K562 (cell line): ENCODE results near the gene BBS5. TPM values are rescaled to one million over a fixed set of nuclear protein-coding genes. Genes with fewer than 3 reads are reported as not detected.

Experiments used
- ATAC-seq: fragments of 200-7000 bp; cut with Tn5 transposase; 3 replicates; pipeline ENCODE4 v1.9.1; 2020; ENCODE audit warnings: moderate library complexity
- BruUV-seq: library from RNA; stranded (reverse); fragments of 400-500 nt; replicated peaks from 2 replicates; lab custom pipeline; 2021; lab: Mats Ljungman, UMichigan
- CTCF ChIA-PET: fragments of 300-600 bp; formaldehyde crosslinking; extraction: SDS; loops from one replicate; lab custom pipeline; 2021; ENCODE audit warnings: low intra/inter-chr PET ratio; lab: Yijun Ruan, JAX
- POLR2A ChIA-PET: fragments of 300-600, 350-650 bp; sonication (Branson Sonifier 250); formaldehyde crosslinking; extraction: SDS; loops from one replicate; lab custom pipeline; 2021; ENCODE audit warnings: antibody characterized with exemption, inconsistent platforms; lab: Yijun Ruan, JAX
- DNase-seq, 4 experiments: peaks; one replicate each; pipeline versions ENCODE4 v3.0.0 to v3.0.0-alpha.2; 2011 to 2018; ENCODE audit warnings: low spot score in 3 of 4, mixed read lengths in 3 of 4; ENCODE audit errors: extremely low read depth in 1 of 4
- FAIRE-seq: peaks from 2 replicates; lab custom pipeline; 2011; peaks lifted over from hg19 to GRCh38; lab: Jason Lieb, UNC
- H2AFZ ChIP-seq: 2 replicates; pipeline ENCODE4 v1.6.0; 2011; ENCODE audit warnings: low read depth, low read length, control low read depth, inconsistent platforms
- H3K27ac ChIP-seq: fragments of 200-600 bp; 3 replicates; pipeline ENCODE4 v1.8.0; 2011; ENCODE audit warnings: low read depth, mild to moderate bottlenecking, control low read depth, inconsistent platforms, low read length, moderate library complexity, mixed read lengths; ENCODE audit errors: extremely low read depth
- H3K27me3 ChIP-seq, 2 experiments: fragments of 300-600 bp in 1 of 2; 2 replicates in 1 of 2; 3 replicates in 1 of 2; pipeline versions ENCODE4 v1.6.0 to v1.8.0; 2011; ENCODE audit warnings: inconsistent platforms in 2 of 2, low read length in 2 of 2, mild to moderate bottlenecking in 1 of 2, mixed read lengths in 1 of 2, moderate library complexity in 1 of 2; ENCODE audit not compliant: control insufficient read depth in 2 of 2, insufficient read depth in 2 of 2
- H3K36me3 ChIP-seq: fragments of 300-600 bp; 3 replicates; pipeline ENCODE4 v1.8.0; 2011; ENCODE audit warnings: mild to moderate bottlenecking, low read length, inconsistent platforms; ENCODE audit not compliant: control insufficient read depth, insufficient read depth
- H3K4me1 ChIP-seq, 2 experiments: fragments of 200-600 bp in 1 of 2; replicated peaks in 1 of 2; 2 replicates in 1 of 2; 3 replicates in 1 of 2; pipeline versions ENCODE4 v1.5.1 to v1.8.0; 2011; ENCODE audit warnings: inconsistent platforms in 2 of 2, low read length in 2 of 2, mild to moderate bottlenecking in 1 of 2, mixed read lengths in 1 of 2, moderate library complexity in 1 of 2; ENCODE audit not compliant: control insufficient read depth in 2 of 2, insufficient read depth in 2 of 2
- H3K4me2 ChIP-seq: 2 replicates; pipeline ENCODE4 v1.6.1; 2011; ENCODE audit warnings: low read length, control low read depth, inconsistent platforms, mixed read lengths; ENCODE audit not compliant: insufficient read depth
- H3K4me3 ChIP-seq: fragments of 200-600 bp; sonication (generic), shearing (Covaris generic); 2 replicates; pipeline ENCODE4 v1.5.1; 2016; ENCODE audit warnings: control low read depth, inconsistent platforms
- H3K79me2 ChIP-seq: fragments of 200-600 bp; 3 replicates; pipeline ENCODE4 v1.8.0; 2011; ENCODE audit warnings: low read length, inconsistent platforms; ENCODE audit not compliant: control insufficient read depth, insufficient read depth
- H3K9ac ChIP-seq, 2 experiments: 2 replicates each; pipeline versions ENCODE4 v1.6.0 to v1.6.1; 2011; ENCODE audit warnings: low read depth in 2 of 2, low read length in 2 of 2, control low read depth in 1 of 2, inconsistent platforms in 1 of 2, mild to moderate bottlenecking in 1 of 2, mixed read lengths in 1 of 2; ENCODE audit not compliant: insufficient read depth in 1 of 2
- H3K9me1 ChIP-seq: one replicate; pipeline ENCODE4 v1.6.0; 2011; ENCODE audit warnings: inconsistent platforms, mild to moderate bottlenecking, low read length, moderate library complexity; ENCODE audit not compliant: control insufficient read depth, insufficient read depth
- H3K9me3 ChIP-seq: replicated peaks from 2 replicates; pipeline ENCODE4 v1.5.1; 2011; ENCODE audit warnings: low read depth, low read length, inconsistent platforms; ENCODE audit not compliant: control insufficient read depth, insufficient read depth
- H4K20me1 ChIP-seq: replicated peaks from 2 replicates; pipeline ENCODE4 v1.6.1; 2011; ENCODE audit warnings: low read length, inconsistent platforms, mixed read lengths; ENCODE audit not compliant: control insufficient read depth, insufficient read depth
- ATF4 ChIP-seq: fragments of 450-650 bp; formaldehyde crosslinking; IDR thresholded peaks from 2 replicates; pipeline ENCODE4 v1.4.0; 2022; ENCODE audit warnings: mild to moderate bottlenecking, moderate library complexity
- CBFB ChIP-seq: sonication (generic); formaldehyde crosslinking; IDR thresholded peaks from 2 replicates; pipeline ENCODE4 v1.4.0; 2020; ENCODE audit warnings: mild to moderate bottlenecking, missing genetic modification reagents
- EZH2 ChIP-seq: IDR thresholded peaks from 2 replicates; pipeline ENCODE4 v1.6.1; 2012; ENCODE audit warnings: low read depth, mild to moderate bottlenecking, inconsistent platforms, low read length, borderline replicate concordance
- KDM1A ChIP-seq, 2 experiments: fragments of 450-650 bp; IDR thresholded peaks; 2 replicates each; pipeline ENCODE4 v1.6.1; 2016; ENCODE audit warnings: mild to moderate bottlenecking in 2 of 2
- KDM5B ChIP-seq: fragments of 200-600 bp; sonication (generic); IDR thresholded peaks from 2 replicates; pipeline ENCODE4 v1.6.1; 2012; ENCODE audit warnings: low read depth, mild to moderate bottlenecking, moderate library complexity, low read length, control low read depth, inconsistent platforms; ENCODE audit not compliant: insufficient replicate concordance
- NFE2L1 ChIP-seq: fragments of 450-650 bp; IDR thresholded peaks from 2 replicates; pipeline ENCODE4 v1.6.1; 2016; ENCODE audit warnings: missing genetic modification characterization, low read depth, mild to moderate bottlenecking, missing compliant biosample characterization, moderate library complexity, borderline replicate concordance
- POLR2H ChIP-seq: IDR thresholded peaks from 2 replicates; pipeline ENCODE4 v1.6.1; 2016; ENCODE audit warnings: missing genetic modification characterization, low read depth, mild to moderate bottlenecking, control low read depth, missing compliant biosample characterization, moderate library complexity
- PRPF4 ChIP-seq: fragments of 200-400 bp; formaldehyde crosslinking; IDR thresholded peaks from one replicate; pipeline ENCODE4 v1.6.1; 2017; ENCODE audit warnings: low read length, low read depth, mild to moderate bottlenecking; ENCODE audit not compliant: insufficient read depth, poor library complexity, severe bottlenecking
- RBM25 ChIP-seq: fragments of 200-400 bp; formaldehyde crosslinking; IDR thresholded peaks from 2 replicates; pipeline ENCODE4 v1.6.1; 2018; ENCODE audit warnings: low read length, low read depth, moderate library complexity; ENCODE audit not compliant: severe bottlenecking
- SOX6 ChIP-seq: fragments of 450-650 bp; IDR thresholded peaks from 2 replicates; pipeline ENCODE4 v1.6.1; 2014; ENCODE audit warnings: mild to moderate bottlenecking
- STAG1 ChIP-seq: sonication (generic); formaldehyde crosslinking; IDR thresholded peaks from 2 replicates; pipeline ENCODE4 v1.5.0; 2020; ENCODE audit warnings: missing genetic modification reagents, borderline replicate concordance
- TAF9B ChIP-seq: fragments of 450-650 bp; IDR thresholded peaks from 2 replicates; pipeline ENCODE4 v1.6.1; 2018; ENCODE audit warnings: mild to moderate bottlenecking; ENCODE audit not compliant: partially characterized antibody
- ZBTB7A ChIP-seq: IDR thresholded peaks from 2 replicates; pipeline ENCODE4 v1.6.1; 2011; ENCODE audit warnings: low read depth, mild to moderate bottlenecking, low read length, moderate library complexity, borderline replicate concordance; ENCODE audit not compliant: control insufficient read depth
- ZNF146 ChIP-seq: IDR thresholded peaks from one replicate; pipeline ENCODE4 v1.6.1; 2018; ENCODE audit warnings: missing compliant biosample characterization; ENCODE audit not compliant: unreplicated experiment
- ZNF354B ChIP-seq: fragments of 250-450 bp; sonication (Bioruptor Pico); IDR thresholded peaks from 2 replicates; pipeline ENCODE4 v1.4.0; 2020
- ZNF764 ChIP-seq: fragments of 250-450 bp; sonication (Bioruptor Pico); IDR thresholded peaks from 2 replicates; pipeline ENCODE4 v1.4.0; 2020; ENCODE audit warnings: low read depth, mild to moderate bottlenecking, moderate library complexity
- WGBS: fragments of 100-300 bp; shearing (Covaris generic); methylation state at CpG from one replicate; pipeline ENCODE4 v1.1.6; 2016; ENCODE audit warnings: low coverage, mixed read lengths; ENCODE audit not compliant: insufficient coverage; ENCODE audit errors: missing lambda C conversion rate; 5-methylcytosine and 5-hydroxymethylcytosine counted together
- in situ Hi-C: fragments of 300-500 bp; cut with MboI; formaldehyde crosslinking; loops from 4 replicates; pipeline ENCODE4 v1.15.0; 2018; ENCODE audit warnings: inconsistent platforms, mixed read lengths
- intact Hi-C: fragments of 100-400 bp; cut with micrococcal nuclease; formaldehyde crosslinking; loops from 2 replicates; pipeline ENCODE4 v1.14.2; 2022
- polyA plus RNA-seq, 8 experiments: library from polyadenylated mRNA; depleted of rRNA in 4 of 8; stranded (reverse) in 5 of 8; unstranded in 3 of 8; fragments of >200 nt; fragmentation: Nextera tagmentation in 2 of 8; fragmentation: Illumina TruSeq in 1 of 8; extraction: Ambion mirVana in 2 of 8; extraction: Trizol in 1 of 8; gene quantifications; 2 replicates each; pipeline versions ENCODE4 v1.2.1 to v1.2.3, GENCODE V29; 2011 to 2014; ENCODE audit warnings: inconsistent platforms in 1 of 8, missing spikeins in 1 of 8
- total RNA-seq, 7 experiments: library from RNA; depleted of rRNA in 6 of 7; stranded (reverse); fragments of >200 nt in 6 of 7; fragmentation: Illumina TruSeq in 2 of 7; extraction: Trizol in 2 of 7; gene quantifications; 2 replicates each; pipeline versions ENCODE4 v1.2.1 to v1.2.3, GENCODE V29; 2011 to 2021; ENCODE audit warnings: low replicate concordance in 1 of 7

Gene BBS5
- total and polyA plus RNA-seq, 9 of the 15 experiments (the other 6 are each of a cell fraction or from before 2014, with no cell fraction given), result 0.48 to 6.9 (median 4.3) TPM

- intact Hi-C loops (no loop called here), in situ Hi-C loops (no loop called here)
- no peaks in the 10 kb centered on the region for H3K9me3 ChIP-seq
- ATAC-seq, result no peak
- H3K36me3 ChIP-seq, result no peaks in the 10 kb centered on the region
- DNase-seq, result no peak
- no peak overlapping the region for H3K4me3 ChIP-seq
- H3K27me3 ChIP-seq, result no peaks in the 10 kb centered on the region
- TF ChIP-seq KDM1A (IDR thresholded peaks at IDR 0.05) (no peak), RBM25 (peak; percentile 43), ZNF146 (CRISPR knock-in tag) (peak; percentile 15), ZNF354B (CRISPR knock-in tag) (no peak)
- H4K20me1 ChIP-seq, result no peaks in the 10 kb centered on the region
- no peaks in the 10 kb centered on the region for H3K9me1 ChIP-seq
- ChIA-PET CTCF (no interaction called here), POLR2A (interaction anchor here (0.7 to 1.2 kb wide), 2 partner anchors 17 to 21 kb away, joined by 3 to 5 read pairs; no protein-coding TSS in a partner anchor)
- H3K9ac ChIP-seq, result no peak overlapping the region
- no peak overlapping the region for H3K27ac ChIP-seq
- no peak for FAIRE-seq
- H3K4me2 ChIP-seq, result no peak overlapping the region
- H3K79me2 ChIP-seq, result no peaks in the 10 kb centered on the region
- BruUV-seq, result no TSS peak
- H2AFZ ChIP-seq, result no peak overlapping the region
- no peaks in the 10 kb centered on the region for H3K4me1 ChIP-seq
Observed at GRCh38 chr2:169446452-169446851, 32.8 kb upstream of the BBS5 start.

GRCh38 chr2:169448316-169448715 is 31.0 kb upstream of the BBS5 start:
- no peak overlapping the region for H3K9ac ChIP-seq
- H3K27me3 ChIP-seq, result no peaks in the 10 kb centered on the region
- peak; percentile 30; the same call in 2 of the 3 replicates for ATAC-seq
- H3K4me1 ChIP-seq, result no peaks in the 10 kb centered on the region; a peak in 1 of 5 replicates
- H3K4me2 ChIP-seq, result no peak overlapping the region
- no peaks in the 10 kb centered on the region for H4K20me1 ChIP-seq
- POLR2A ChIA-PET, result interaction anchor here (1.1 kb wide), 1 partner anchor 13 kb away, joined by 4 read pairs; no protein-coding TSS in a partner anchor
- H3K36me3 ChIP-seq, result no peaks in the 10 kb centered on the region
- H3K4me3 ChIP-seq, result no peak overlapping the region
- intact Hi-C loops, result no loop called here
- no TSS peak for BruUV-seq
- no peak for DNase-seq
- no peaks in the 10 kb centered on the region for H3K79me2 ChIP-seq
- H2AFZ ChIP-seq, result no peak overlapping the region
- whole genome bisulfite sequencing, result 11% methylated on average over 3 of the region's 3 CpGs
- 0 out of 2 replicates have a peak, but pooled peaks cover 1% of the 10 kb centered on the region for H3K9me3 ChIP-seq
- CTCF ChIA-PET, result no interaction called here
- in situ Hi-C loops, result no loop called here
- no peaks in the 10 kb centered on the region for H3K9me1 ChIP-seq
- no peak overlapping the region for H3K27ac ChIP-seq
- FAIRE-seq, result no peak
- TF ChIP-seq STAG1 (CRISPR knock-in tag) (no peak), ATF4 (no peak), ZNF764 (CRISPR knock-in tag) (no peak), CBFB (CRISPR knock-in tag) (no peak), SOX6 (no peak), POLR2H (tag) (no peak), EZH2 (no peak), NFE2L1 (tag) (no peak), KDM5B (no peak), ZBTB7A (no peak), TAF9B (no peak), PRPF4 (no peak)
